Naive thymus-derived CD4-positive, alpha-beta T cell (primary cell): ENCODE measurements around the gene UNC45A. TPM values are rescaled to one million over a fixed set of nuclear protein-coding genes. Genes with fewer than 3 reads are reported as not detected.

Experiments
- ATAC-seq: fragments of 150-1000 bp; cut with Tn5 transposase; 2 replicates; pipeline ENCODE4 v1.10.0; 2021; ENCODE audit warnings: mild to moderate bottlenecking, moderate library complexity
- CTCF ChIA-PET: fragments of 350-600 bp; sonication (Branson Sonifier 250); formaldehyde crosslinking; loops from one replicate; lab custom pipeline; 2021; ENCODE audit warnings: antibody characterized with exemption; lab: Charles Lee
- POLR2A ChIA-PET: fragments of 350-600 bp; sonication (Branson Sonifier 250); formaldehyde crosslinking; loops from one replicate; lab custom pipeline; 2021; ENCODE audit warnings: antibody characterized with exemption, inconsistent platforms; lab: Charles Lee
- DNase-seq, 9 donors: peaks; one replicate each; pipeline versions ENCODE4 v3.0.0 to v3.0.0-alpha.2; 2020 to 2022; ENCODE audit warnings: mixed read lengths in 1 of 9
- H3K27ac ChIP-seq: one replicate; pipeline ENCODE4 v1.7.0; 2013; ENCODE audit warnings: mild to moderate bottlenecking, low read depth, low read length, moderate library complexity
- H3K27me3 ChIP-seq, 2 donors: one replicate each; pipeline ENCODE4 v1.7.0; 2013; ENCODE audit warnings: low read length in 2 of 2, mild to moderate bottlenecking in 2 of 2, moderate library complexity in 2 of 2; ENCODE audit not compliant: control insufficient read depth in 2 of 2, insufficient read depth in 2 of 2
- H3K36me3 ChIP-seq, 3 experiments: 1 replicate in 2 of 3; 2 replicates in 1 of 3; pipeline ENCODE4 v1.7.0; 2013; ENCODE audit warnings: low read length in 3 of 3, mild to moderate bottlenecking in 3 of 3, moderate library complexity in 1 of 3; ENCODE audit not compliant: insufficient read depth in 3 of 3, control insufficient read depth in 2 of 3
- H3K4me1 ChIP-seq, 2 donors: one replicate each; pipeline ENCODE4 v1.7.0; 2013; ENCODE audit warnings: low read length in 2 of 2, mild to moderate bottlenecking in 2 of 2, moderate library complexity in 1 of 2; ENCODE audit not compliant: control insufficient read depth in 2 of 2, insufficient read depth in 2 of 2
- H3K4me3 ChIP-seq: 2 replicates; pipeline ENCODE4 v1.7.0; 2013; ENCODE audit warnings: mild to moderate bottlenecking, low read length
- H3K9me3 ChIP-seq, 3 experiments: 1 replicate in 2 of 3; 2 replicates in 1 of 3; pipeline ENCODE4 v1.7.0; 2013; ENCODE audit warnings: low read length in 3 of 3; ENCODE audit not compliant: control insufficient read depth in 2 of 3
- H3K27ac Mint-ChIP-seq, 9 donors: one replicate each; pipeline ENCODE4 v1.8.0; 2020 to 2022; ENCODE audit warnings: mixed read lengths in 9 of 9, mild to moderate bottlenecking in 8 of 9, moderate library complexity in 5 of 9, inconsistent platforms in 2 of 9
- H3K27me3 Mint-ChIP-seq, 5 donors: one replicate each; pipeline ENCODE4 v1.8.0; 2021 to 2022; ENCODE audit warnings: mixed read lengths in 5 of 5, mild to moderate bottlenecking in 1 of 5
- H3K36me3 Mint-ChIP-seq, 5 donors: one replicate each; pipeline ENCODE4 v1.8.0; 2020 to 2022; ENCODE audit warnings: mixed read lengths in 5 of 5, mild to moderate bottlenecking in 3 of 5, inconsistent platforms in 1 of 5
- H3K4me1 Mint-ChIP-seq, 7 donors: one replicate each; pipeline ENCODE4 v1.8.0; 2020 to 2022; ENCODE audit warnings: mixed read lengths in 7 of 7, mild to moderate bottlenecking in 3 of 7, inconsistent platforms in 1 of 7
- H3K4me3 Mint-ChIP-seq, 10 donors: one replicate each; pipeline ENCODE4 v1.8.0; 2020 to 2022; ENCODE audit warnings: mild to moderate bottlenecking in 10 of 10, mixed read lengths in 10 of 10, moderate library complexity in 6 of 10, inconsistent platforms in 2 of 10
- H3K9me3 Mint-ChIP-seq, 11 donors: one replicate each; pipeline ENCODE4 v1.8.0; 2020 to 2022; ENCODE audit warnings: mixed read lengths in 11 of 11, mild to moderate bottlenecking in 4 of 11, inconsistent platforms in 1 of 11, moderate library complexity in 1 of 11
- intact Hi-C, 2 donors: fragments of 100-400 bp; cut with micrococcal nuclease; formaldehyde crosslinking; loops; one replicate each; pipeline ENCODE4 v1.15.1; 2023
- polyA plus RNA-seq, 2 donors: library from polyadenylated mRNA; unstranded; fragments of 300-500 nt; fragmentation: Illumina TruSeq; gene quantifications; one replicate each; pipeline ENCODE4 v1.2.3, GENCODE V29; 2021
- total RNA-seq, 6 experiments: library from RNA in 5 of 6; stranded (reverse) in 5 of 6; gene quantifications; 1 replicate in 5 of 6; 2 replicates in 1 of 6; pipeline ENCODE4 v1.2.3 and lab custom pipeline; 2021 to 2026

Gene UNC45A
- total and polyA plus RNA-seq, 7 experiments from 2014 or later = 34.2 to 75.1 (median 62.0) TPM

DNA sequence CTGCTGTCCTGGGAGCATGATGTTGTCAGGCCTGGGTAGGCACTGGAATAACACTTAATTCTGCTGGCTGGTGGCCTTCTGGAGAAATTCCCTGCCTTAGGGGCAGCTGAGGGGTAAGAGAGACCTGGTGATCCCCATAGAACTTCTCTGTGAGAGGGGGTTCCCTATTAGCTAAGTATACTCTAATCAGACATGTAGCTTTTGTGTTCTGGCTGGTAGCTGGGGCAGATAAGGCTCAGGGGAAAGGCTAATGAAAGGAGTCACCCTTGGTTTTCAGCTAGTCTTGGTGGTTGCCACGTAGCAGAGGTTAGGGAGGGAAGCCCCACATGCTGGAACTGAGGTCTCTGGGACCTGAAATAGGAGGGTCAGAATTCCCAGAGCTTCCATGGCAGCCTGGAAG is 1.8 kb upstream of the UNC45A start:
- H3K9me3 ChIP-seq = no peaks in the 10 kb centered on the region
- ChIA-PET CTCF (interaction anchor here (0.6 to 10.2 kb wide), 16 partner anchors 10 to 1039 kb away, joined by 3 to 150 read pairs (median 6); partner anchors contain the start of genes AP3S2, MAN2A2, RCCD1 and VPS33B), POLR2A (interaction anchor here (0.8 to 9.3 kb wide), 7 partner anchors 10 to 702 kb away, joined by 3 to 213 read pairs (median 5); partner anchors contain the start of genes MAN2A2 and RCCD1)
- DNase-seq (no peak), ATAC-seq (no peak)
- H3K36me3 Mint-ChIP-seq = peaks cover 0 to 11% (median 3%) of the 10 kb centered on the region in 5 donors
- H3K36me3 ChIP-seq = no peaks in the 10 kb centered on the region
- H3K27me3 Mint-ChIP-seq = no peaks in the 10 kb centered on the region
- H3K4me3 Mint-ChIP-seq = peak overlapping the region in 9 of 10 donors; percentile 32 to 99 (median 40)
- intact Hi-C loops = loop anchor here in 1 of 2 donors (5.0 to 10.0 kb wide), 5 partner anchors 98 to 1598 kb away; partner anchors contain the start of genes IDH2, POLG and SLCO3A1
- peaks cover 36 to 63% (median 52%) of the 10 kb centered on the region in 7 donors for H3K4me1 Mint-ChIP-seq
- peak overlapping the region; percentile 76 for H3K27ac ChIP-seq
- peaks cover 0 to 2% (median 0%) of the 10 kb centered on the region in 11 donors for H3K9me3 Mint-ChIP-seq
- peak overlapping the region in 8 of 9 donors; percentile 48 to 98 (median 60) for H3K27ac Mint-ChIP-seq
- H3K4me3 ChIP-seq = no peak overlapping the region
- H3K27me3 ChIP-seq = no peaks in the 10 kb centered on the region
- peaks cover 33 to 50% of the 10 kb centered on the region in 2 donors for H3K4me1 ChIP-seq

DNA sequence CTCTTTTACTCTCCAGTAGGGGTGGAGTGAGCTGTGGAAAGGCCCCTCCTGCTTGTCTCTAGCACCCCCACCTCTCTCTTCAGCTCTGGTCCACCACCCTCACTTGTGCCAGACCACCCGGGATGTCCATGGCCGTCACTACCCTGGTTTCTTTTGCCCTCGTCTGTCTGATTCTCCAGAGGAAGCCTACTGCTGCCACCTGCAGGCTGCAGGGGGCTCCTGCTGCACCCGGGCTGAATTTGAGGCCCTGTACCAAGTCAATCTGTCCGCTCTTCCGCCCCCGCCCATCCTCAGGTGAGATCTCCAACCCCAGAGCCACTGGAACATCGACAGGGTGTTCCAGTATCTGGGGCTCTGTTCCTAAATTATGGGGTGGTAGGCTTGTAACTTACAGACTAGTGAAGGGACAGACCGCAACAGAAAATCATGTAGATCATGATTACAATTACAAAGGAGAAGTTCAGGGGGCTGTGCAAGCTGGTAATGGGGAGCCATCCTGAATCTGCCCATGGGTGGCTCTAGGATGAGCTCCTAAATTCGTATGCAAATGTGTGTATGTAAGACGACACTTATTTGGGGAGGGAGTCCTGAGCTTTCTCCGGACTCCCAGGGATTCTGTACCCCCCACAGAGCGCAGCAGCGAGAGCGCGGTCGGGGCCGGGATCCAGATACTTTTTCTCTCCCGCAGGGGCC is 683 bp upstream of the UNC45A start:
- peak; percentile 68 to 84 (median 82) for DNase-seq
- CTCF ChIA-PET = interaction anchor here (0.6 to 10.2 kb wide), 20 partner anchors 9 to 1194 kb away, joined by 3 to 150 read pairs (median 4); partner anchors contain the start of genes BLM, MAN2A2 and RCCD1
- Mint-ChIP-seq H3K4me3 (peak overlapping the region; percentile 78 to 96 (median 90)), H3K9me3 (peaks cover 0 to 2% (median 0%) of the 10 kb centered on the region in 11 donors), H3K36me3 (peaks cover 0 to 12% (median 3%) of the 10 kb centered on the region in 5 donors), H3K27me3 (no peaks in the 10 kb centered on the region), H3K27ac (peak overlapping the region; percentile 88 to 98 (median 94)), H3K4me1 (peaks cover 36 to 60% (median 48%) of the 10 kb centered on the region in 7 donors)
- Histone ChIP-seq H3K27ac (peak overlapping the region; percentile 76), H3K36me3 (peaks cover 0 to 5% (median 3%) of the 10 kb centered on the region in 3 experiments), H3K4me3 (peak overlapping the region; percentile 86), H3K9me3 (no peaks in the 10 kb centered on the region), H3K4me1 (peaks cover 33 to 46% of the 10 kb centered on the region in 2 donors), H3K27me3 (no peaks in the 10 kb centered on the region)
- ATAC-seq = peak; percentile 55
- intact Hi-C loops = loop anchor here (1.0 to 10.0 kb wide), 11 partner anchors 32 to 1600 kb away; partner anchors contain the start of genes IDH2 (in 1 of the 2), IQGAP1 (in 1 of the 2), NGRN (in 1 of the 2) and POLG (in 1 of the 2)
- POLR2A ChIA-PET = interaction anchor here (0.7 to 9.3 kb wide), 10 partner anchors 9 to 703 kb away, joined by 3 to 213 read pairs (median 4); partner anchors contain the start of genes BLM, MAN2A2 and RCCD1

DNA sequence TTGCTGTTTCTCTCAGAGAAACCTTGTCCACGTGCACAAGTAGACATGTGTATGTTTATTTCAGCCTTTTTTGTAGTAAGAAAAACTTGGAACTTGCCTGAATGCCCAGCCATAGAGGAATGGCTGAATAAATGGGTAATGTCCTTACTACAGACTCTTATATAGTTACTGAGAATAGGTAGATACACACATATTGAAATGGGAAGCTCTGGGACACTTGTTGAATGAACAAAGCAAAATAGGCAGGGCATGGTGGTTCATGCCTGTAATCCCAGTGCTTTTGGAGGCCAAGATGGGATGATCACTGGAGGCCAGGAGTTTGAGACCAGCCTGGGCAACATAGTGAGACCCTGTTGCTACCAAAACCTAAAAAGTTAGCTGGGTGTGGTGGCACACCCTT is 1.7 kb downstream of the UNC45A start:
- CTCF ChIA-PET = interaction anchor here (0.7 to 10.2 kb wide), 2 partner anchors 34 to 214 kb away, joined by 5 to 150 read pairs; partner anchors contain the start of gene MAN2A2

DNA sequence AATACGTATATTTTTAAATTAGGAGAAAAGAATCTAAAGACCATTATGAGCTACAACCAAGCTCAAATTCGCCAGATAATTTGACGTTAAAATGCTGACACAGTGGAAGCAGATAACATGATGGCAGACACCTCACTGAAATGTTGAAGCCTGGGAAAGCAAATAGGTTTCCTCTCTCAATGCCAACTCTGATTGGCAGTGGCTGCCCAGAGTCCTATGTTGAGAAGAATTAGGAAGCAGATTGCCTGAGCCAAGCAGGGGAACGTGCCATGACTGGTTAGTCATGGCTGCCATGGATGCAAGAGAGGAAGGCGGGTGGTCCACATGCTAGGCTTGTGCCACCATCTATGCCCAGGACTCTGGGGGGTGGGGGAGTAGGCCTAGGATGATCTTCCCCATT is 3.2 kb downstream of the UNC45A start:
- Mint-ChIP-seq H3K27ac (no peak overlapping the region), H3K4me3 (no peak overlapping the region), H3K27me3 (no peaks in the 10 kb centered on the region), H3K4me1 (peaks cover 18 to 29% (median 22%) of the 10 kb centered on the region in 7 donors), H3K9me3 (no peaks in the 10 kb centered on the region), H3K36me3 (peaks cover 0 to 38% (median 13%) of the 10 kb centered on the region in 5 donors)
- peaks cover 20 to 44% (median 34%) of the 10 kb centered on the region in 3 experiments for H3K36me3 ChIP-seq
- H3K4me3 ChIP-seq = no peak overlapping the region
- ChIA-PET POLR2A (interaction anchor here (1.0 to 1.2 kb wide), 2 partner anchors 16 to 17 kb away, joined by 3 read pairs; partner anchors contain the start of gene RCCD1), CTCF (interaction anchor here (0.9 to 10.2 kb wide), 3 partner anchors 19 to 386 kb away, joined by 3 to 150 read pairs (median 4); partner anchors contain the start of gene MAN2A2)
- H3K27ac ChIP-seq = no peak overlapping the region
- ATAC-seq = no peak
- no peaks in the 10 kb centered on the region for H3K27me3 ChIP-seq
- no peaks in the 10 kb centered on the region for H3K9me3 ChIP-seq
- DNase-seq = no peak
- intact Hi-C loops = loop anchor here in 1 of 2 donors (10.0 kb wide), 4 partner anchors 103 to 1603 kb away; partner anchors contain the start of genes POLG and SLCO3A1
- H3K4me1 ChIP-seq = peaks cover 20 to 24% of the 10 kb centered on the region in 2 donors

More for the DNA sequence above, 1.7 kb downstream of the UNC45A start:
- DNase-seq (no peak), ATAC-seq (no peak)
- H3K9me3 Mint-ChIP-seq = peaks cover 0 to 1% (median 0%) of the 10 kb centered on the region in 11 donors
- H3K27ac ChIP-seq = no peak overlapping the region
- H3K4me3 Mint-ChIP-seq = peak overlapping the region; percentile 78 to 96 (median 90)
- no peaks in the 10 kb centered on the region for H3K27me3 ChIP-seq
- H3K9me3 ChIP-seq = no peaks in the 10 kb centered on the region
- intact Hi-C loops = loop anchor here in 1 of 2 donors (10.0 kb wide), 4 partner anchors 102 to 1602 kb away; partner anchors contain the start of genes POLG and SLCO3A1
- peaks cover 23 to 39% (median 28%) of the 10 kb centered on the region in 7 donors for H3K4me1 Mint-ChIP-seq
- H3K27me3 Mint-ChIP-seq = no peaks in the 10 kb centered on the region
- H3K4me3 ChIP-seq = no peak overlapping the region
- H3K27ac Mint-ChIP-seq = peak overlapping the region in 5 of 9 donors; percentile 2 to 88 (median 42)
- peaks cover 13 to 30% (median 20%) of the 10 kb centered on the region in 3 experiments for H3K36me3 ChIP-seq
- POLR2A ChIA-PET = interaction anchor here (8.3 to 9.3 kb wide), 2 partner anchors 19 to 34 kb away, joined by 119 to 213 read pairs; partner anchors contain the start of genes MAN2A2 and RCCD1
- H3K4me1 ChIP-seq = peaks cover 20 to 32% of the 10 kb centered on the region in 2 donors
- peaks cover 0 to 26% (median 13%) of the 10 kb centered on the region in 5 donors for H3K36me3 Mint-ChIP-seq

- Mint-ChIP-seq H3K36me3 (peaks cover 0 to 43% (median 14%) of the 10 kb centered on the region in 5 donors), H3K27me3 (no peaks in the 10 kb centered on the region), H3K4me1 (peaks cover 9 to 16% (median 13%) of the 10 kb centered on the region in 7 donors), H3K27ac (no peak overlapping the region), H3K9me3 (no peaks in the 10 kb centered on the region), H3K4me3 (no peak overlapping the region)
- Histone ChIP-seq H3K4me1 (peaks cover 10 to 11% of the 10 kb centered on the region in 2 donors), H3K36me3 (peaks cover 25 to 59% (median 38%) of the 10 kb centered on the region in 3 experiments), H3K27me3 (no peaks in the 10 kb centered on the region), H3K4me3 (no peak overlapping the region), H3K27ac (no peak overlapping the region), H3K9me3 (no peaks in the 10 kb centered on the region)
- ATAC-seq (no peak), DNase-seq (no peak)
- CTCF ChIA-PET = no interaction called here
- POLR2A ChIA-PET = interaction anchor here (1.1 to 1.3 kb wide), 2 partner anchors 10 to 14 kb away, joined by 3 to 4 read pairs; partner anchors contain the start of gene RCCD1
- intact Hi-C loops = loop anchor here in 1 of 2 donors (10.0 kb wide), 4 partner anchors 105 to 1605 kb away; partner anchors contain the start of genes POLG and SLCO3A1
Measured at GRCh38 chr15:90939756-90940155, 4.7 kb downstream of the UNC45A start.
